MG63 (cell line): ENCODE results near the gene RAB30. TPM values are rescaled to one million over a fixed set of nuclear protein-coding genes. Genes with fewer than 3 reads are reported as not detected.

Experiments used
- DNase-seq: peaks from one replicate; pipeline ENCODE4 v3.0.0-alpha.2; 2020
- H3K27me3 ChIP-seq: fragments of 250-450 bp; sonication (Bioruptor Pico); 2 replicates; pipeline ENCODE4 v1.5.1; 2020; ENCODE audit warnings: mild to moderate bottlenecking, moderate library complexity
- H3K36me3 ChIP-seq: fragments of 250-450 bp; sonication (Bioruptor Pico); 2 replicates; pipeline ENCODE4 v1.5.1; 2020; ENCODE audit warnings: mild to moderate bottlenecking, moderate library complexity
- H3K4me3 ChIP-seq: fragments of 250-450 bp; sonication (Bioruptor Pico); 2 replicates; pipeline ENCODE4 v1.5.1; 2020; ENCODE audit warnings: mild to moderate bottlenecking, moderate library complexity
- H3K9me3 ChIP-seq: fragments of 250-450 bp; sonication (Bioruptor Pico); 2 replicates; pipeline ENCODE4 v1.5.1; 2020; ENCODE audit warnings: mild to moderate bottlenecking, moderate library complexity
- total RNA-seq: library from RNA; depleted of rRNA; stranded (reverse); fragments of >200 nt; shearing (Covaris generic); gene quantifications from 2 replicates; pipeline ENCODE4 v1.2.3, GENCODE V29; 2014; ENCODE audit warnings: low replicate concordance

The RAB30 gene
- total RNA-seq, 1 experiment from 2014 or later: 6.1 TPM

- H3K36me3 ChIP-seq: no peaks in the 10 kb centered on the region
- no peaks in the 10 kb centered on the region for H3K27me3 ChIP-seq
- no peaks in the 10 kb centered on the region for H3K9me3 ChIP-seq
- no peak overlapping the region for H3K4me3 ChIP-seq
- no peak for DNase-seq
Measured at GRCh38 chr11:83007477-83007876, 64.2 kb downstream of the RAB30 start.

DNA sequence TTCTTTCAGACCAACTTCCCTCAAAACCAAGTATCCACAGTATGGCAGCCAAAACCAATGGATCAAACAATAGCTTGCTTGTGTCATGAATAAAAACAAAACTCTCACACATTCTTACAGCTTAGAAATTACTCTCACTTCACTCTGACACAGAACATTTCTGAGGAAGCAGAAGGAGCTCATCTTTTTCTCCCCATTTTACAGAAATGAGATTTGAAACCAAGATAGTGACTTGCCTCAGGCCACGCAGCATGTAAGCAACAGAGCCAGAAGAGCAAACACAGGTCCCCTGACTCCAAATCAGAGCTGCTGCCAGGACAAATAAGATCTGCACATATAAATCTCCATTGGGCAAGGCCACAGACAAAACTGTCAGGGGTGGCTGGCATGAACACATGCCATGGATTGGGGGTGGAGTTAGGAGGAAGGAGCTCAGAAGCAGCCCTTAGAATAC, 64.8 kb downstream of the RAB30 start:
- H3K9me3 ChIP-seq: no peaks in the 10 kb centered on the region
- no peak overlapping the region for H3K4me3 ChIP-seq
- no peaks in the 10 kb centered on the region for H3K36me3 ChIP-seq
- H3K27me3 ChIP-seq: no peaks in the 10 kb centered on the region
- no peak for DNase-seq

- Histone ChIP-seq H3K27me3 (no peaks in the 10 kb centered on the region), H3K4me3 (no peak overlapping the region), H3K36me3 (no peaks in the 10 kb centered on the region), H3K9me3 (no peaks in the 10 kb centered on the region)
- no peak for DNase-seq
Measured at GRCh38 chr11:83004746-83005556, 66.7 kb downstream of the RAB30 start.

DNA sequence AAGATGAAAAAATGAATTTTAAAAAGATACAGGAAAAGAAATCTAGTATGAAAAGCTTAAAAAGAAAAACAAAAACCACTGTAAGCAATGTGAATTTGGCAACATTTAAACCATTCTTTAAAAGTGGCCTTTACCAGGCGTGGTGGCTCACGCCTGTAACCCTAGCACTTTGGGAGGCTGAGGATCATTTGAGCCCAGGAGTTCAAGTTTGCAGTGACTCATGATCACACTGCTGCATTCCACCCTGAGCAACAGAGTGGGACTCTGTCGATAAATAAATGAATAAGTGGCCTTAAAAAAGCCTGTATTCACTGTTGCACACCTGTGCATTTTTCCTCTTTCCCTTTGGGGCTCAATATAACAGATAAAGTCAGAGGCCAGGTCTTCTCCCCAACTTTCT, 69.2 kb downstream of the RAB30 start:
- no peak for DNase-seq
- H3K4me3 ChIP-seq: no peak overlapping the region
- H3K27me3 ChIP-seq: no peaks in the 10 kb centered on the region
- no peaks in the 10 kb centered on the region for H3K36me3 ChIP-seq
- H3K9me3 ChIP-seq: no peaks in the 10 kb centered on the region

DNA sequence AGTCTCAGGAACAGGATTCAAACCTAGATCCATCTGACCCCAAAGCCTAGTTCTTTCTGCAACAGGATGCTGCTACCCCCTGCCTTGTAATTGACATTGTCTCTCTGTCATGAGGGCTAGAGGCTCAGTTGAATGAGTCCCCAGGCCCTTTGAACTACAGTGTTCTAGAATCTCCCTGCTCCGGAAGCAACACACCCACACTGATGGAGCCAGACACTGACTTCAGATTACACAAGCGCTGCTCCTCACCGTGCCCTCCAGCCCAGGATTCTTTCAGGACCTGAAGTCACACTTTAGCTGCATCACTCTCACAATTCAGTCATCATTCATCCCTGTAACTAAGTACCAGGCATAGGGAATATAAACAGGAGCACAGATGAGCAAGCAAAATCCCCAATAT, 69.6 kb downstream of the RAB30 start:
- no peaks in the 10 kb centered on the region for H3K36me3 ChIP-seq
- H3K9me3 ChIP-seq: no peaks in the 10 kb centered on the region
- no peak for DNase-seq
- no peak overlapping the region for H3K4me3 ChIP-seq
- no peaks in the 10 kb centered on the region for H3K27me3 ChIP-seq

- H3K36me3 ChIP-seq: no peaks in the 10 kb centered on the region
- no peak overlapping the region for H3K4me3 ChIP-seq
- DNase-seq: no peak
- no peaks in the 10 kb centered on the region for H3K27me3 ChIP-seq
- H3K9me3 ChIP-seq: no peaks in the 10 kb centered on the region
Measured at GRCh38 chr11:83000381-83000780, 71.3 kb downstream of the RAB30 start.

- DNase-seq: no peak
- no peaks in the 10 kb centered on the region for H3K9me3 ChIP-seq
- H3K4me3 ChIP-seq: no peak overlapping the region
- no peaks in the 10 kb centered on the region for H3K27me3 ChIP-seq
- no peaks in the 10 kb centered on the region for H3K36me3 ChIP-seq
Measured at GRCh38 chr11:82999232-82999631, 72.5 kb downstream of the RAB30 start.

GRCh38 chr11:82998697-82999096, 73.0 kb downstream of the RAB30 start:
- no peak overlapping the region for H3K4me3 ChIP-seq
- H3K27me3 ChIP-seq: no peaks in the 10 kb centered on the region
- H3K9me3 ChIP-seq: no peaks in the 10 kb centered on the region
- H3K36me3 ChIP-seq: no peaks in the 10 kb centered on the region; the same call in 1 of the 2 replicates
- no peak for DNase-seq

DNA sequence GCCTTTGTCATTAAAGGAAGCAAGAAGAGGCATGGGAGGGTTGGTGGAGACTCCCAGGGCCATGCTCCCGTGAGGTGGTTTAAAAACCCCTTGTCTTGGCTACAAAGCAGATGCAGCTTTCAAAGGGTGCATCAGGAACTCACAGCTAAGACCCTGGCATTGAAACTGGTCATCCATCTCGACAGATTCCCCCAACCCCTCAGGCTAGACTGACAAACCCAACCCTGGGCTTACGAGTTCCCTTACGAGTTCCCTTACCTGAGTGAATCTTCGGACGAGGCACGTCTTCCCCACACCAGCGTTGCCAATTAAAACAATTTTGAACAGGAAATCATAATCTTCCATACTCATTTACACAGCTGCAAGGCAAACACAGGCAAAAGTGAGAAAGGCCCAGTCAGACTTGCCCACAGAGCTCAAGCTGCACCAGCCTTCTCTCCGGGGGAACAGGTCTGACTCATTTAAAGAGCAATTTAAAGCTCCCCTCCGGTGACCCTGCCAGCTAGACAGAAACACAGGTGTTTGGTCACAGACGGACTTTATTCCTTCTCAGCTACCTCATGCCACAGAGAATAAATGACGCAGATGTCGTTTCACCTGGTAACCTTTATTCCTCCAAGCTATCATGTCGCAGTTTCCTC, 74.6 kb downstream of the RAB30 start:
- Histone ChIP-seq H3K27me3 (no peaks in the 10 kb centered on the region), H3K9me3 (no peaks in the 10 kb centered on the region), H3K4me3 (no peak overlapping the region), H3K36me3 (no peaks in the 10 kb centered on the region; the same call in 1 of the 2 replicates)
- no peak for DNase-seq

GRCh38 chr11:82995754-82996398, 75.8 kb downstream of the RAB30 start:
- no peak for DNase-seq
- Histone ChIP-seq H3K9me3 (no peaks in the 10 kb centered on the region), H3K36me3 (no peaks in the 10 kb centered on the region; the same call in 1 of the 2 replicates), H3K27me3 (no peaks in the 10 kb centered on the region), H3K4me3 (no peak overlapping the region)

DNA sequence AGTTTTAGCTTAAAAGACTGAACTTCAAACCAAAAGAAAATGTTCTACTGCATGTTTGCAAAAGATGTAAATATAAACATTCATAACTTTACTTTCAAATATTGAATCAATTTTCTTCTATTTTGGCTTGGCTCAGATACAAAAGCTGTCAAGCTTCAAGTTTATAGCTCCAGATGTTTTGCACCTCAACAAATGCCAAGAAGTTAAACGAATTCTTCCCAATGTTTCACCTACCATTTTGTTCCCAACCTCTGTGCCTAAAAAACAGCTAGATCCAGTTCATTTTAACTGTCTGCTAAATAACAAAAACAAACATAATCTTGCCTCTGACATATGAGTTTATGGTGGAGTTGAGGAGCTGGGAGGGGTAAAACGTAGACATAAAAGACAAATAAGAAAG, 76.5 kb downstream of the RAB30 start:
- Histone ChIP-seq H3K36me3 (no peaks in the 10 kb centered on the region; the same call in 1 of the 2 replicates), H3K27me3 (no peaks in the 10 kb centered on the region), H3K4me3 (no peak overlapping the region), H3K9me3 (no peaks in the 10 kb centered on the region)
- no peak for DNase-seq

DNA sequence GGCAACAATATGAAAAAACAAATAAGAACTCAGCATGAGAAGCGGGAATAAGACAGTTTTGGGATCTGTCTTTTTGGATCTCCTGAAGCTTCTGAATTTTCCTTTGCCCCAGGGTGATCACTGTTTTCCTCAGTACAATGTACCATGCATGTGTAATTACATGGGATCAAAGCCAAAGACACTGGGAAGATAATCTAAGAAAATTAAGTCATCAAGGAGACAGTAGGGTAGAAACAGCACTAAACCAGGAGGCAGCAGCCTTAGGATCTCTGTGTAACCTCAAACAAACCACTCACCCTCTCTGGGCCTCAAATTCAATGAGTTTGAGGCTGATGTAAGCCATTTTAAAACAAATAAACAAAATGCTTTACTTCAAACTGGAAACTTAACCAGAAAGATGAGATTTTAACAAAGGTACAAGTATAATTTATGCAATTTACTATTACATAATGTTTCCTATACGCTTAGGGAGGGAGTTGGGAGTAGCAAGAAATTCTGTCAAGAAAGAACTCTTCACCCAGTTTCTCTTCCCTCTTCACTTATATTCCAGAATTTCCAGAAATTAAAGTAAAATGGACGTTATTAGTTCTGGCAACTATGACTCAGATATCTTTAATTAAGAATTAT, 77.0 kb downstream of the RAB30 start:
- no peak for DNase-seq
- Histone ChIP-seq H3K27me3 (no peaks in the 10 kb centered on the region), H3K9me3 (no peaks in the 10 kb centered on the region), H3K4me3 (no peak overlapping the region), H3K36me3 (no peaks in the 10 kb centered on the region; the same call in 1 of the 2 replicates)

- no peak for DNase-seq
- Histone ChIP-seq H3K27me3 (no peaks in the 10 kb centered on the region), H3K36me3 (peaks cover 4% of the 10 kb centered on the region), H3K4me3 (no peak overlapping the region), H3K9me3 (no peaks in the 10 kb centered on the region)
Measured at GRCh38 chr11:82992223-82992622, 79.5 kb downstream of the RAB30 start.

GRCh38 chr11:82989628-82990404, 81.9 kb downstream of the RAB30 start:
- Histone ChIP-seq H3K4me3 (no peak overlapping the region), H3K36me3 (peaks cover 10% of the 10 kb centered on the region), H3K9me3 (no peaks in the 10 kb centered on the region), H3K27me3 (no peaks in the 10 kb centered on the region)
- DNase-seq: no peak

DNA sequence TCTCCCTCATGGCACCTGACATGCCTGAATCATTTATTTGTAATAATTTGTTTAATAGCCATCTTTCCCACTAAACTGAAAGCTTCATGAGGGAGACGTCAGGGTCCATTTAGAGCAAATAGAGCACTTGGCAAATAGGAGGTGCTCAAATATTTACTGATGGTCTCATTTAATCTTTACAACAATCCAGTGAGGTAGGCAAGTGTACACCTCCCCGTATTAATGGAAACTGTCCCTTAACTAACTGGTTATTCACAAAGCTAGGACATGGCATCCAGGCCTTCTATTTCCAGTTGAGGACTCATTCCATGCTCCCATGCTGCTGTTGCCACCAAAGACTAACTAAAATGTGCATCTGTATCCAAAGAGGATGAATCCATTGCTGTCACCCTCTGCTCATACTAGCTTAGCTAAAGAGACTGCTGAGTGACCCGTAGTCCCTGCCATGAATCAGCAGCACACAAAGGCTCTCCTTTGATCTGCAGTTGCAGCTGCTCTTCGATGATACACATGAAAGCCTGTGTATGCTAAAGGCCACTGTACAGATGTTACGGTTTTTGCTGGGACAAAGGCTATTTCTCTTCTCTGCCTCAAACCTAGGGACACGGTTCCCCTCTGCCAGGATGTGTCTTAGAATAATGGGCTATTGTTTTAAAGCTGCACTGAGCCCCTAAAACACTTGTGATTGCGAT, 82.6 kb downstream of the RAB30 start:
- no peak for DNase-seq
- H3K36me3 ChIP-seq: peaks cover 10% of the 10 kb centered on the region
- no peak overlapping the region for H3K4me3 ChIP-seq
- H3K9me3 ChIP-seq: no peaks in the 10 kb centered on the region
- H3K27me3 ChIP-seq: no peaks in the 10 kb centered on the region

DNA sequence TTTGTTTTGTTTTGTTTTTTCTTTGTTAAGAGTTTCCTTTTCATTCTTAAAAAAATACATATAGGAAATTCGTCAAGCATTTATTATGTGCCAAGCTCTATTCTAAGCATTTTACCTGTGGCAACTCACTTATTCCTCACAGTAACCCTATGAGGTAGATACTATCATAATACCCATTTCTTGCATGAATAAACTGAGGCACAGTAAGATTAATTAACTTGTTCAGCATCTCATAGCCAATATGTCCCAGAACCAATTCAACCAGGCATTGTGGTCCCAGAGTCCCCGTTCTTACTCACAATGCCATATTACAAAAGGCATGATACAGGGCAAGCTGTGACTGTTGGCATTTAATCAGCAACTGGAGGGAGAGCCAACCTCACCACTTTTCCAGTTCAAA, 83.7 kb downstream of the RAB30 start:
- no peak for DNase-seq
- Histone ChIP-seq H3K27me3 (no peaks in the 10 kb centered on the region), H3K9me3 (no peaks in the 10 kb centered on the region), H3K4me3 (no peak overlapping the region), H3K36me3 (peaks cover 13% of the 10 kb centered on the region)
